Endothelial cell of umbilical vein (primary cell): ENCODE data around the gene NPM1. TPM values are rescaled to one million over a fixed set of nuclear protein-coding genes. Genes with fewer than 3 reads are reported as not detected.

Experiments
- BruUV-seq: library from RNA; stranded (reverse); fragments of 400-500 nt; replicated peaks from 2 replicates; lab custom pipeline; 2021; lab: Mats Ljungman, UMichigan
- CTCF ChIA-PET: fragments of 300-600, 350-600 bp; sonication (Branson Sonifier 250); formaldehyde crosslinking; loops from one replicate; lab custom pipeline; 2021; ENCODE audit warnings: antibody characterized with exemption, inconsistent platforms; lab: Charles Lee
- POLR2A ChIA-PET: fragments of 300-600, 350-600 bp; sonication (Branson Sonifier 250); formaldehyde crosslinking; loops from one replicate; lab custom pipeline; 2021; ENCODE audit warnings: antibody characterized with exemption, inconsistent platforms; lab: Charles Lee
- DNase-seq: peaks from one replicate; pipeline ENCODE4 v3.0.0-alpha.2; 2011; ENCODE audit warnings: low read depth, low spot score
- FAIRE-seq: peaks from 2 replicates; lab custom pipeline; 2011; peaks lifted over from hg19 to GRCh38; lab: Jason Lieb, UNC
- H2AFZ ChIP-seq: 2 replicates; pipeline ENCODE4 v1.6.0; 2012; ENCODE audit warnings: low read depth, low read length, control low read depth, inconsistent platforms
- H3K27ac ChIP-seq: 2 replicates; pipeline ENCODE4 v1.5.1; 2011; ENCODE audit warnings: low read depth, mild to moderate bottlenecking, control low read depth, low read length, moderate library complexity; ENCODE audit not compliant: insufficient read depth
- H3K27me3 ChIP-seq, 2 experiments: 2 replicates each; pipeline versions ENCODE4 v1.6.0 to v1.6.1; 2011; ENCODE audit warnings: low read length in 2 of 2, mixed read lengths in 1 of 2; ENCODE audit not compliant: control insufficient read depth in 2 of 2, insufficient read depth in 2 of 2
- H3K36me3 ChIP-seq, 2 experiments: 2 replicates in 1 of 2; 3 replicates in 1 of 2; pipeline ENCODE4 v1.5.1; 2011; ENCODE audit warnings: low read length in 2 of 2, mild to moderate bottlenecking in 1 of 2, moderate library complexity in 1 of 2; ENCODE audit not compliant: control insufficient read depth in 2 of 2, insufficient read depth in 2 of 2; ENCODE audit errors: extremely low read depth in 1 of 2
- H3K4me1 ChIP-seq: 3 replicates; pipeline ENCODE4 v1.5.1; 2011; ENCODE audit warnings: mild to moderate bottlenecking, low read length; ENCODE audit not compliant: control insufficient read depth, insufficient read depth; ENCODE audit errors: extremely low read depth
- H3K4me2 ChIP-seq: 2 replicates; pipeline ENCODE4 v1.6.1; 2011; ENCODE audit warnings: low read length, control low read depth, mixed read lengths; ENCODE audit not compliant: insufficient read depth
- H3K4me3 ChIP-seq, 3 experiments: fragments of 200-600 bp in 1 of 3; sonication (generic), shearing (Covaris generic) in 1 of 3; replicated peaks in 1 of 3; 2 replicates each; pipeline ENCODE4 v1.5.1; 2011 to 2016; ENCODE audit warnings: control low read depth in 3 of 3, low read length in 3 of 3, mild to moderate bottlenecking in 2 of 3, inconsistent platforms in 1 of 3, low read depth in 1 of 3, moderate library complexity in 1 of 3; ENCODE audit not compliant: insufficient read depth in 1 of 3
- H3K79me2 ChIP-seq: 2 replicates; pipeline ENCODE4 v1.6.0; 2012; ENCODE audit warnings: low read length, inconsistent platforms; ENCODE audit not compliant: control insufficient read depth, insufficient read depth
- H3K9ac ChIP-seq: replicated peaks from 2 replicates; pipeline ENCODE3; 2011; ENCODE audit warnings: low read length, control low read depth; ENCODE audit not compliant: insufficient read depth; ENCODE audit errors: extremely low read depth
- H3K9me1 ChIP-seq: replicated peaks from 3 replicates; pipeline ENCODE4 v1.6.0; 2011; ENCODE audit warnings: mild to moderate bottlenecking, low read length; ENCODE audit not compliant: control insufficient read depth, insufficient read depth; ENCODE audit errors: extremely low read depth
- H3K9me3 ChIP-seq: replicated peaks from 2 replicates; pipeline ENCODE4 v1.5.1; 2012; ENCODE audit warnings: low read length, inconsistent platforms; ENCODE audit not compliant: control insufficient read depth, insufficient read depth
- H4K20me1 ChIP-seq: replicated peaks from 2 replicates; pipeline ENCODE3; 2011; ENCODE audit warnings: mild to moderate bottlenecking, low read length; ENCODE audit not compliant: control insufficient read depth, insufficient read depth; ENCODE audit errors: extremely low read depth
- EZH2 ChIP-seq: IDR thresholded peaks from 2 replicates; pipeline ENCODE4 v1.6.1; 2012; ENCODE audit warnings: borderline replicate concordance, low read depth, mild to moderate bottlenecking, moderate library complexity, low read length, inconsistent platforms; ENCODE audit not compliant: severe bottlenecking
- FOS ChIP-seq: IDR thresholded peaks from 2 replicates; pipeline ENCODE4 v1.6.1; 2011; ENCODE audit warnings: mild to moderate bottlenecking, low read length, moderate library complexity, borderline replicate concordance; ENCODE audit not compliant: insufficient read depth
- GATA2 ChIP-seq: IDR thresholded peaks from 2 replicates; pipeline ENCODE4 v1.7.0; 2011; ENCODE audit warnings: low read depth, mild to moderate bottlenecking, moderate library complexity, mixed read lengths, low read length; ENCODE audit not compliant: insufficient read length, insufficient read depth
- JUN ChIP-seq: IDR thresholded peaks from 2 replicates; pipeline ENCODE4 v1.6.1; 2011; ENCODE audit warnings: borderline replicate concordance, low read depth; ENCODE audit not compliant: insufficient read length, insufficient read depth
- MYC ChIP-seq: IDR thresholded peaks from one replicate; pipeline ENCODE4 v1.6.1; 2011; ENCODE audit warnings: mild to moderate bottlenecking, low read depth, low read length
- POLR2A ChIP-seq: IDR thresholded peaks from 2 replicates; pipeline ENCODE4 v1.6.1; 2012; ENCODE audit warnings: low read depth, mild to moderate bottlenecking, control low read depth, low read length
- POLR2AphosphoS5 ChIP-seq: IDR thresholded peaks from 2 replicates; pipeline ENCODE4 v1.6.1; 2012; ENCODE audit warnings: low read depth, mild to moderate bottlenecking, control low read depth, low read length, moderate library complexity; ENCODE audit not compliant: insufficient read depth
- dilution Hi-C: fragments of 300-500 bp; cut with MboI; formaldehyde crosslinking; loops from one replicate; pipeline ENCODE4 v1.15.0; 2019; ENCODE audit warnings: low sequenced_read_pairs; ENCODE audit not compliant: extremely low pct_ligation_motif_present
- intact Hi-C: fragments of 100-400 bp; cut with micrococcal nuclease; formaldehyde crosslinking; loops from one replicate; pipeline ENCODE4 v1.10.0; 2022
- polyA plus RNA-seq, 4 experiments: library from polyadenylated mRNA; depleted of rRNA in 3 of 4; stranded (reverse) in 3 of 4; unstranded in 1 of 4; fragments of >200 nt; gene quantifications; 2 replicates each; pipeline versions ENCODE4 v1.2.1 to v1.2.3, GENCODE V29; 2011 to 2012; ENCODE audit warnings: missing spikeins in 1 of 4
- total RNA-seq: library from RNA; stranded (reverse); gene quantifications from 2 replicates; pipeline ENCODE4 v1.2.3, GENCODE V29; 2021
- TF ChIP-seq, protein P1 (sequence below), 2 donors: IDR thresholded peaks; 1 replicate in 1 of 2; 2 replicates in 1 of 2; pipeline ENCODE4 v1.5.1; 2011; ENCODE audit warnings: low read length in 2 of 2, mild to moderate bottlenecking in 2 of 2, moderate library complexity in 2 of 2, control low read depth in 1 of 2, inconsistent platforms in 1 of 2, low read depth in 1 of 2; ENCODE audit not compliant: insufficient read depth in 1 of 2; ENCODE audit errors: extremely low read depth in 1 of 2
- TF ChIP-seq, protein P2 (sequence below): IDR thresholded peaks from 2 replicates; pipeline ENCODE4 v1.6.1; 2011; ENCODE audit not compliant: insufficient read depth, insufficient read length

Gene NPM1
- total and polyA plus RNA-seq, 2 donors (not counting 3 experiments of a cell fraction or from before 2014, with no cell fraction given) = 618 to 1,695 TPM

- dilution Hi-C loops = no loop called here
- no peak overlapping the region for H3K4me3 ChIP-seq
- CTCF ChIA-PET = interaction anchor here (1.3 kb wide), 1 partner anchor 185 kb away, joined by 3 read pairs; no protein-coding TSS in a partner anchor
- no peaks in the 10 kb centered on the region for H3K9me3 ChIP-seq
- H3K9ac ChIP-seq = no peak overlapping the region
- H3K27me3 ChIP-seq = no peaks in the 10 kb centered on the region
- TF ChIP-seq FOS = no peak
- no peak for TF ChIP-seq JUN
- TF ChIP-seq, protein P1, sequence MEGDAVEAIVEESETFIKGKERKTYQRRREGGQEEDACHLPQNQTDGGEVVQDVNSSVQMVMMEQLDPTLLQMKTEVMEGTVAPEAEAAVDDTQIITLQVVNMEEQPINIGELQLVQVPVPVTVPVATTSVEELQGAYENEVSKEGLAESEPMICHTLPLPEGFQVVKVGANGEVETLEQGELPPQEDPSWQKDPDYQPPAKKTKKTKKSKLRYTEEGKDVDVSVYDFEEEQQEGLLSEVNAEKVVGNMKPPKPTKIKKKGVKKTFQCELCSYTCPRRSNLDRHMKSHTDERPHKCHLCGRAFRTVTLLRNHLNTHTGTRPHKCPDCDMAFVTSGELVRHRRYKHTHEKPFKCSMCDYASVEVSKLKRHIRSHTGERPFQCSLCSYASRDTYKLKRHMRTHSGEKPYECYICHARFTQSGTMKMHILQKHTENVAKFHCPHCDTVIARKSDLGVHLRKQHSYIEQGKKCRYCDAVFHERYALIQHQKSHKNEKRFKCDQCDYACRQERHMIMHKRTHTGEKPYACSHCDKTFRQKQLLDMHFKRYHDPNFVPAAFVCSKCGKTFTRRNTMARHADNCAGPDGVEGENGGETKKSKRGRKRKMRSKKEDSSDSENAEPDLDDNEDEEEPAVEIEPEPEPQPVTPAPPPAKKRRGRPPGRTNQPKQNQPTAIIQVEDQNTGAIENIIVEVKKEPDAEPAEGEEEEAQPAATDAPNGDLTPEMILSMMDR (IDR thresholded peaks at IDR 0.05; ENCODE audit: extremely low read depth in 1 of 2, insufficient read depth in 1 of 2, low read depth in 1 of 2, low read length in 2 of 2) = no peak
- no peak for TF ChIP-seq POLR2A
- no peak for TF ChIP-seq EZH2
- TF ChIP-seq, protein P2, sequence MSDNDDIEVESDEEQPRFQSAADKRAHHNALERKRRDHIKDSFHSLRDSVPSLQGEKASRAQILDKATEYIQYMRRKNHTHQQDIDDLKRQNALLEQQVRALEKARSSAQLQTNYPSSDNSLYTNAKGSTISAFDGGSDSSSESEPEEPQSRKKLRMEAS = no peak
- no peak for TF ChIP-seq MYC
- TF ChIP-seq POLR2AphosphoS5 = no peak
- TF ChIP-seq GATA2 = no peak
- H3K9me1 ChIP-seq = no peaks in the 10 kb centered on the region
- H3K27ac ChIP-seq = no peak overlapping the region
- POLR2A ChIA-PET = interaction anchor here (0.7 kb wide), 1 partner anchor 78 kb away, joined by 4 read pairs; no protein-coding TSS in a partner anchor
- FAIRE-seq (no peak), DNase-seq (no peak)
- no peak overlapping the region for H3K4me2 ChIP-seq
- intact Hi-C loops = no loop called here
- peaks cover 25 to 45% of the 10 kb centered on the region in 2 experiments for H3K36me3 ChIP-seq
- H3K79me2 ChIP-seq = peaks cover 100% of the 10 kb centered on the region
- H4K20me1 ChIP-seq = peaks cover 42% of the 10 kb centered on the region
- H2AFZ ChIP-seq = no peak overlapping the region
- H3K4me1 ChIP-seq = peaks cover 23% of the 10 kb centered on the region
- BruUV-seq = no TSS peak
These were observed 5.0 kb downstream of the NPM1 start for GRCh38 chr5:171392585-171393159.
